ENCODE results near the gene VAPA.

VAPA gene

GRCh38 chr18:9870431-9871008 is 43.3 kb upstream of the VAPA start:
- H3K9ac ChIP-seq (ENCODE audit: low read depth, low read length, poor library complexity, severe bottlenecking): peak overlapping the region; percentile 47
- H3K79me2 ChIP-seq (ENCODE audit: insufficient read depth, low read length): no peaks in the 10 kb centered on the region
- no peaks in the 10 kb centered on the region for H3K9me2 ChIP-seq (replicated peaks; ENCODE audit: low read depth, low read length)
- no peaks in the 10 kb centered on the region for H4K20me1 ChIP-seq (ENCODE audit: insufficient read depth, low read length, poor library complexity, severe bottlenecking)
- H3K27me3 ChIP-seq (ENCODE audit: insufficient read depth, low read length, poor library complexity, severe bottlenecking): no peaks in the 10 kb centered on the region
- H2AFZ ChIP-seq (ENCODE audit: low read length): peak overlapping the region; percentile 84
- H3F3A ChIP-seq (ENCODE audit: low read depth): peaks cover 3% of the 10 kb centered on the region; the same call in 1 of the 2 replicates
- peaks cover 32% of the 10 kb centered on the region for H3K4me1 ChIP-seq (ENCODE audit: insufficient read depth, low read length, poor library complexity, severe bottlenecking)
- H3K36me3 ChIP-seq (ENCODE audit: insufficient read depth, low read length): no peaks in the 10 kb centered on the region
- H3K4me3 ChIP-seq (ENCODE audit: low read length, poor library complexity, severe bottlenecking): peak overlapping the region; percentile 39
- TF ChIP-seq CTCF (conservative IDR thresholded peaks at IDR 0.05; ENCODE audit: low read length) (no peak), EZH2phosphoT487 (IDR thresholded peaks at IDR 0.05; ENCODE audit: borderline replicate concordance) (no peak)
- H3K9me3 ChIP-seq (ENCODE audit: insufficient read depth, low read depth, low read length): peaks cover 3% of the 10 kb centered on the region; the same call in 1 of the 2 replicates
- H3K4me2 ChIP-seq (ENCODE audit: low read depth, low read length, poor library complexity, severe bottlenecking): peak overlapping the region; percentile 74

- Histone ChIP-seq H2AFZ (ENCODE audit: low read length) (peak overlapping the region; percentile 84; the same call in 1 of the 2 replicates), H3K4me3 (ENCODE audit: low read length, poor library complexity, severe bottlenecking) (no peak overlapping the region), H3K4me1 (ENCODE audit: insufficient read depth, low read length, poor library complexity, severe bottlenecking) (peaks cover 32% of the 10 kb centered on the region), H3K4me2 (ENCODE audit: low read depth, low read length, poor library complexity, severe bottlenecking) (peak overlapping the region; percentile 74), H3F3A (ENCODE audit: low read depth) (peaks cover 3% of the 10 kb centered on the region; the same call in 1 of the 2 replicates), H3K79me2 (ENCODE audit: insufficient read depth, low read length) (no peaks in the 10 kb centered on the region), H3K9me2 (replicated peaks; ENCODE audit: low read depth, low read length) (no peaks in the 10 kb centered on the region), H3K9ac (ENCODE audit: low read depth, low read length, poor library complexity, severe bottlenecking) (no peak overlapping the region), H3K27me3 (ENCODE audit: insufficient read depth, low read length, poor library complexity, severe bottlenecking) (no peaks in the 10 kb centered on the region), H3K9me3 (ENCODE audit: insufficient read depth, low read depth, low read length) (no peaks in the 10 kb centered on the region; the same call in 1 of the 2 replicates), H4K20me1 (ENCODE audit: insufficient read depth, low read length, poor library complexity, severe bottlenecking) (no peaks in the 10 kb centered on the region), H3K36me3 (ENCODE audit: insufficient read depth, low read length) (no peaks in the 10 kb centered on the region)
- TF ChIP-seq EZH2phosphoT487 (IDR thresholded peaks at IDR 0.05; ENCODE audit: borderline replicate concordance): no peak
- TF ChIP-seq CTCF (conservative IDR thresholded peaks at IDR 0.05; ENCODE audit: low read length): no peak
Measured at GRCh38 chr18:9871244-9871746, 42.5 kb upstream of the VAPA start.

- no peaks in the 10 kb centered on the region for H4K20me1 ChIP-seq (ENCODE audit: insufficient read depth, low read length, poor library complexity, severe bottlenecking)
- TF ChIP-seq CTCF (conservative IDR thresholded peaks at IDR 0.05; ENCODE audit: low read length): no peak
- no peak overlapping the region for H3K9ac ChIP-seq (ENCODE audit: low read depth, low read length, poor library complexity, severe bottlenecking)
- no peaks in the 10 kb centered on the region for H3K9me2 ChIP-seq (replicated peaks; ENCODE audit: low read depth, low read length)
- no peak overlapping the region for H3K4me2 ChIP-seq (ENCODE audit: low read depth, low read length, poor library complexity, severe bottlenecking)
- H3K4me1 ChIP-seq (ENCODE audit: insufficient read depth, low read length, poor library complexity, severe bottlenecking): peaks cover 32% of the 10 kb centered on the region
- no peak overlapping the region for H3K4me3 ChIP-seq (ENCODE audit: low read length, poor library complexity, severe bottlenecking)
- no peak overlapping the region for H2AFZ ChIP-seq (ENCODE audit: low read length)
- no peaks in the 10 kb centered on the region for H3K9me3 ChIP-seq (ENCODE audit: insufficient read depth, low read depth, low read length)
- H3F3A ChIP-seq (ENCODE audit: low read depth): peaks cover 3% of the 10 kb centered on the region; the same call in 1 of the 2 replicates
- no peaks in the 10 kb centered on the region for H3K27me3 ChIP-seq (ENCODE audit: insufficient read depth, low read length, poor library complexity, severe bottlenecking)
- no peaks in the 10 kb centered on the region for H3K79me2 ChIP-seq (ENCODE audit: insufficient read depth, low read length)
- no peaks in the 10 kb centered on the region for H3K36me3 ChIP-seq (ENCODE audit: insufficient read depth, low read length)
Measured at GRCh38 chr18:9872823-9873222, 41.0 kb upstream of the VAPA start.

Data from Loucy (cell line).